ENCODE results near the gene MAP2K2. TPM values are rescaled to one million over a fixed set of nuclear protein-coding genes. Genes with fewer than 3 reads are reported as not detected.

MAP2K2 gene
- total RNA-seq, 2 experiments from 2014 or later = 108 to 133 TPM

- Mint-ChIP-seq H3K27me3 (no peaks in the 10 kb centered on the region), H3K36me3 (ENCODE audit: low read depth) (peaks cover 17% of the 10 kb centered on the region), H3K4me3 (peak overlapping the region; percentile 76), H3K27ac (peak overlapping the region; percentile 93), H3K9me3 (ENCODE audit: low read depth) (no peaks in the 10 kb centered on the region), H3K4me1 (peaks cover 45% of the 10 kb centered on the region)
- intact Hi-C loops (cut with DNase I, micrococcal nuclease) = loop anchor here in 1 of 2 experiments (1.0 kb wide), 1 partner anchor 22 kb away; no protein-coding TSS in a partner anchor
- ATAC-seq (peak; percentile 55), DNase-seq (no peak)
- ChIA-PET POLR2A (interaction anchor here (0.6 kb wide), 1 partner anchor 20 kb away, joined by 5 read pairs; no protein-coding TSS in a partner anchor), CTCF (interaction anchor here (1.6 kb wide), 1 partner anchor 52 kb away, joined by 4 read pairs; no protein-coding TSS in a partner anchor)
Observed at GRCh38 chr19:4088975-4089374, 34.9 kb downstream of the MAP2K2 start.

GRCh38 chr19:4087787-4088679 is 35.9 kb downstream of the MAP2K2 start:
- H3K9me3 Mint-ChIP-seq (ENCODE audit: low read depth) = no peaks in the 10 kb centered on the region
- H3K4me3 Mint-ChIP-seq = peak overlapping the region; percentile 76
- peak overlapping the region; percentile 76 for H3K27ac Mint-ChIP-seq
- H3K27me3 Mint-ChIP-seq = no peaks in the 10 kb centered on the region
- CTCF ChIA-PET = interaction anchor here (0.7 kb wide), 1 partner anchor 21 kb away, joined by 3 read pairs; no protein-coding TSS in a partner anchor
- DNase-seq = no peak
- no peak for ATAC-seq
- intact Hi-C loops (cut with DNase I, micrococcal nuclease) = no loop called here
- H3K36me3 Mint-ChIP-seq (ENCODE audit: low read depth) = peaks cover 10% of the 10 kb centered on the region
- POLR2A ChIA-PET = no interaction called here
- H3K4me1 Mint-ChIP-seq = peaks cover 53% of the 10 kb centered on the region

- Mint-ChIP-seq H3K27ac (peak overlapping the region; percentile 47), H3K27me3 (no peaks in the 10 kb centered on the region), H3K9me3 (ENCODE audit: low read depth) (no peaks in the 10 kb centered on the region), H3K4me3 (no peak overlapping the region), H3K36me3 (ENCODE audit: low read depth) (peaks cover 9% of the 10 kb centered on the region), H3K4me1 (peaks cover 55% of the 10 kb centered on the region)
- no peak for DNase-seq
- ChIA-PET POLR2A (no interaction called here), CTCF (interaction anchor here (0.7 kb wide), 2 partner anchors 326 to 968 kb away, joined by 3 to 4 read pairs; no protein-coding TSS in a partner anchor)
- no peak for ATAC-seq
- intact Hi-C loops (cut with DNase I, micrococcal nuclease) = no loop called here
Observed at GRCh38 chr19:4086411-4086867, 37.5 kb downstream of the MAP2K2 start.

GRCh38 chr19:4084547-4084877 is 39.4 kb downstream of the MAP2K2 start:
- POLR2A ChIA-PET = no interaction called here
- Mint-ChIP-seq H3K36me3 (ENCODE audit: low read depth) (peaks cover 2% of the 10 kb centered on the region), H3K9me3 (ENCODE audit: low read depth) (no peaks in the 10 kb centered on the region), H3K27me3 (no peaks in the 10 kb centered on the region), H3K4me1 (peaks cover 51% of the 10 kb centered on the region), H3K27ac (peak overlapping the region; percentile 78), H3K4me3 (no peak overlapping the region)
- CTCF ChIA-PET = no interaction called here
- DNase-seq = no peak
- ATAC-seq = no peak
- intact Hi-C loops (cut with DNase I, micrococcal nuclease) = no loop called here

GRCh38 chr19:4083677-4084546 is 40.0 kb downstream of the MAP2K2 start:
- Mint-ChIP-seq H3K27me3 (no peaks in the 10 kb centered on the region), H3K9me3 (ENCODE audit: low read depth) (no peaks in the 10 kb centered on the region), H3K27ac (peak overlapping the region; percentile 78), H3K4me1 (peaks cover 49% of the 10 kb centered on the region), H3K36me3 (ENCODE audit: low read depth) (no peaks in the 10 kb centered on the region), H3K4me3 (no peak overlapping the region)
- ChIA-PET CTCF (interaction anchor here (0.7 kb wide), 1 partner anchor 98 kb away, joined by 3 read pairs; no protein-coding TSS in a partner anchor), POLR2A (no interaction called here)
- DNase-seq = peak; percentile 67
- intact Hi-C loops (cut with DNase I, micrococcal nuclease) = no loop called here
- ATAC-seq = peak; percentile 53

- no peak overlapping the region for H3K27ac Mint-ChIP-seq
- intact Hi-C loops (cut with DNase I, micrococcal nuclease) = no loop called here
- H3K4me3 Mint-ChIP-seq = no peak overlapping the region
- POLR2A ChIA-PET = no interaction called here
- H3K27me3 Mint-ChIP-seq = no peaks in the 10 kb centered on the region
- H3K9me3 Mint-ChIP-seq (ENCODE audit: low read depth) = no peaks in the 10 kb centered on the region
- CTCF ChIA-PET = no interaction called here
- no peak for DNase-seq
- no peaks in the 10 kb centered on the region for H3K36me3 Mint-ChIP-seq (ENCODE audit: low read depth)
- H3K4me1 Mint-ChIP-seq = peaks cover 43% of the 10 kb centered on the region
- no peak for ATAC-seq
Observed at GRCh38 chr19:4082172-4082571, 41.8 kb downstream of the MAP2K2 start.

- ATAC-seq (no peak), DNase-seq (no peak)
- Mint-ChIP-seq H3K36me3 (ENCODE audit: low read depth) (no peaks in the 10 kb centered on the region), H3K27me3 (no peaks in the 10 kb centered on the region), H3K27ac (no peak overlapping the region), H3K4me3 (no peak overlapping the region), H3K9me3 (ENCODE audit: low read depth) (no peaks in the 10 kb centered on the region), H3K4me1 (peaks cover 48% of the 10 kb centered on the region)
- CTCF ChIA-PET = no interaction called here
- intact Hi-C loops (cut with DNase I, micrococcal nuclease) = no loop called here
- POLR2A ChIA-PET = no interaction called here
Observed at GRCh38 chr19:4081441-4082129, 42.3 kb downstream of the MAP2K2 start.

GRCh38 chr19:4080473-4080872 is 43.4 kb downstream of the MAP2K2 start:
- no peak overlapping the region for H3K27ac Mint-ChIP-seq
- H3K4me3 Mint-ChIP-seq = no peak overlapping the region
- H3K36me3 Mint-ChIP-seq (ENCODE audit: low read depth) = no peaks in the 10 kb centered on the region
- POLR2A ChIA-PET = no interaction called here
- H3K4me1 Mint-ChIP-seq = peaks cover 42% of the 10 kb centered on the region
- intact Hi-C loops (cut with DNase I, micrococcal nuclease) = no loop called here
- DNase-seq = no peak
- H3K9me3 Mint-ChIP-seq (ENCODE audit: low read depth) = no peaks in the 10 kb centered on the region
- CTCF ChIA-PET = interaction anchor here (0.6 kb wide), 1 partner anchor 122 kb away, joined by 3 read pairs; no protein-coding TSS in a partner anchor
- ATAC-seq = no peak
- no peaks in the 10 kb centered on the region for H3K27me3 Mint-ChIP-seq

- Mint-ChIP-seq H3K4me3 (peak overlapping the region; percentile 54), H3K27ac (peak overlapping the region; percentile 75), H3K27me3 (no peaks in the 10 kb centered on the region), H3K9me3 (ENCODE audit: low read depth) (no peaks in the 10 kb centered on the region), H3K4me1 (peaks cover 33% of the 10 kb centered on the region), H3K36me3 (ENCODE audit: low read depth) (no peaks in the 10 kb centered on the region)
- peak; percentile 80 for DNase-seq
- intact Hi-C loops (cut with DNase I, micrococcal nuclease) = loop anchor here in 1 of 2 experiments (1.0 kb wide), 1 partner anchor 10 kb away; no protein-coding TSS in a partner anchor
- CTCF ChIA-PET = interaction anchor here (0.6 kb wide), 1 partner anchor 93 kb away, joined by 3 read pairs; no protein-coding TSS in a partner anchor
- POLR2A ChIA-PET = interaction anchor here (0.6 kb wide), 1 partner anchor 1237 kb away, joined by 3 read pairs; the partner anchor contains the start of gene ZNF555
- ATAC-seq = peak; percentile 59
Observed at GRCh38 chr19:4077800-4078684, 45.9 kb downstream of the MAP2K2 start.

- peak overlapping the region; percentile 25 for H3K27ac Mint-ChIP-seq
- no peak for DNase-seq
- no peak for ATAC-seq
- no peaks in the 10 kb centered on the region for H3K36me3 Mint-ChIP-seq (ENCODE audit: low read depth)
- H3K4me1 Mint-ChIP-seq = peaks cover 31% of the 10 kb centered on the region
- no peaks in the 10 kb centered on the region for H3K27me3 Mint-ChIP-seq
- intact Hi-C loops (cut with DNase I, micrococcal nuclease) = no loop called here
- ChIA-PET CTCF (no interaction called here), POLR2A (no interaction called here)
- no peaks in the 10 kb centered on the region for H3K9me3 Mint-ChIP-seq (ENCODE audit: low read depth)
- no peak overlapping the region for H3K4me3 Mint-ChIP-seq
Observed at GRCh38 chr19:4077007-4077374, 46.9 kb downstream of the MAP2K2 start.
